Subcutaneous adipose tissue (tissue), 4 donors: ENCODE data around the gene AVPR2. TPM values are rescaled to one million over a fixed set of nuclear protein-coding genes. Genes with fewer than 3 reads are reported as not detected.

Source experiments
- total RNA-seq, 4 donors: library from RNA; depleted of rRNA; stranded (reverse); fragments of >200 nt; gene quantifications; one replicate each; pipeline ENCODE4 v1.1.0, GENCODE V29; 2016
- TF ChIP-seq, protein P1 (sequence below): fragments of 450-650 bp; IDR thresholded peaks from one replicate; pipeline ENCODE4 v1.5.1; 2016; ENCODE audit warnings: low read depth, mild to moderate bottlenecking, control low read depth, antibody characterized with exemption, moderate library complexity

The AVPR2 gene
- total RNA-seq, 4 donors from 2014 or later, result 3.4 to 13.9 (median 5.7) TPM

DNA sequence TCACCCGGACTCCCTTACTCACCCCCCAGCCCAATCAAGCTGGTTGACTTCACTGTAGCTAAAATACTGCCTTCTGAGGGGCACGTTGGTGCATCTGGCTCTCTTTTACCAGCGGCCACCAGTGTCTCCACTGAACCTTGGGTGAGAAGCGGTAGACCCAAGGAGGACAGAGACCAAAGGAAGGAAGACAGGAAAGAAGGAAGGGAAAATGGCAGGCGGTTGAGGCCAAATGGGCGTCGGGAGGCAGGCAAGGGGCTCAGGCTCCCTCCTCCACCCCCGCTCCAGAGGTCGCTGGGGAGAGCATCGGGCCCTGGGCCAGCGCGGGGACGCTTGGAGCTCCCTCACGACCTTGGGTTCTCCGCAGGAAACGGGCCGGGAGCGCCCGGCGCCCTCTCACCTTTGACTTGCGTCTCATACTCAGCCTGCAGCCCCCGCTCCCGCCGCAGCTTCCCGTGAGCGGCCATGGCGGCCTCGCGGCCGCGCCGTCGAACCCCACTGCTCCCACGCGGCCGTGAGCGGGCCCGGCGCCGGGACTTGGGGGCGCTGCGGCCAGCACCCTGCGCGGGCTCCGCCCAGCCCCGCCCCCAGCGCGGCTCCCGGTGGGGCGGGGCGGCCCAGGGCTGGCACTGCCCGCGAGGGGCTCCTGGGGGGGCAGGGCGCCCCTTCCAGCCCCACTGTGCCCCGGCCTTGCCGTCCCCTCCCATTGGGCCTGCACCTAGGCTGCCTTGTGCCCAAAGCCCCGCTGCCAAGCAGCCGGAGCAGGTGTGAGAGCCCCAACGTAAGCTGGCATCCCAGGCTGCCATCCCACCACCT is 21.5 kb downstream of the AVPR2 start, which contains the start of gene ARHGAP4:
Gene ARHGAP4 (minus strand): TSS at position 526 of the 813 bp plus-strand sequence. CDS start 62 bp downstream, at position 464.
- TF ChIP-seq, protein P1, sequence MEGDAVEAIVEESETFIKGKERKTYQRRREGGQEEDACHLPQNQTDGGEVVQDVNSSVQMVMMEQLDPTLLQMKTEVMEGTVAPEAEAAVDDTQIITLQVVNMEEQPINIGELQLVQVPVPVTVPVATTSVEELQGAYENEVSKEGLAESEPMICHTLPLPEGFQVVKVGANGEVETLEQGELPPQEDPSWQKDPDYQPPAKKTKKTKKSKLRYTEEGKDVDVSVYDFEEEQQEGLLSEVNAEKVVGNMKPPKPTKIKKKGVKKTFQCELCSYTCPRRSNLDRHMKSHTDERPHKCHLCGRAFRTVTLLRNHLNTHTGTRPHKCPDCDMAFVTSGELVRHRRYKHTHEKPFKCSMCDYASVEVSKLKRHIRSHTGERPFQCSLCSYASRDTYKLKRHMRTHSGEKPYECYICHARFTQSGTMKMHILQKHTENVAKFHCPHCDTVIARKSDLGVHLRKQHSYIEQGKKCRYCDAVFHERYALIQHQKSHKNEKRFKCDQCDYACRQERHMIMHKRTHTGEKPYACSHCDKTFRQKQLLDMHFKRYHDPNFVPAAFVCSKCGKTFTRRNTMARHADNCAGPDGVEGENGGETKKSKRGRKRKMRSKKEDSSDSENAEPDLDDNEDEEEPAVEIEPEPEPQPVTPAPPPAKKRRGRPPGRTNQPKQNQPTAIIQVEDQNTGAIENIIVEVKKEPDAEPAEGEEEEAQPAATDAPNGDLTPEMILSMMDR, result no peak

DNA sequence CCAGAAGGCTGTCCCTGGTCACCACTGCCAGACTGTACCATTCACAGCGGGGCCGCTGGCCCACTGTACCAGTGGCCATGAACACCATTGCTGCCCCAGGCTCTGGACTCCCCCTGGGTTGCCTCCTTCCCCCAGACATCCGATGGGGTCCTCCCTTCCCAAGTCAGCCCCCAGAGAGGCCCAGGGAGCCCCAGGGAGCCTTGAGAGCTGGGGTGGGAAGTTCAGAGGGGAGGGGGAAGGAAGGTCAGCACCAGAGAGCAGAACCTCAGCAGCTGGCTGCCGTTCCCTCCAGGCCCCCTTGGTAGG is 22.0 kb downstream of the AVPR2 start:
- TF ChIP-seq, protein P1, result no peak

DNA sequence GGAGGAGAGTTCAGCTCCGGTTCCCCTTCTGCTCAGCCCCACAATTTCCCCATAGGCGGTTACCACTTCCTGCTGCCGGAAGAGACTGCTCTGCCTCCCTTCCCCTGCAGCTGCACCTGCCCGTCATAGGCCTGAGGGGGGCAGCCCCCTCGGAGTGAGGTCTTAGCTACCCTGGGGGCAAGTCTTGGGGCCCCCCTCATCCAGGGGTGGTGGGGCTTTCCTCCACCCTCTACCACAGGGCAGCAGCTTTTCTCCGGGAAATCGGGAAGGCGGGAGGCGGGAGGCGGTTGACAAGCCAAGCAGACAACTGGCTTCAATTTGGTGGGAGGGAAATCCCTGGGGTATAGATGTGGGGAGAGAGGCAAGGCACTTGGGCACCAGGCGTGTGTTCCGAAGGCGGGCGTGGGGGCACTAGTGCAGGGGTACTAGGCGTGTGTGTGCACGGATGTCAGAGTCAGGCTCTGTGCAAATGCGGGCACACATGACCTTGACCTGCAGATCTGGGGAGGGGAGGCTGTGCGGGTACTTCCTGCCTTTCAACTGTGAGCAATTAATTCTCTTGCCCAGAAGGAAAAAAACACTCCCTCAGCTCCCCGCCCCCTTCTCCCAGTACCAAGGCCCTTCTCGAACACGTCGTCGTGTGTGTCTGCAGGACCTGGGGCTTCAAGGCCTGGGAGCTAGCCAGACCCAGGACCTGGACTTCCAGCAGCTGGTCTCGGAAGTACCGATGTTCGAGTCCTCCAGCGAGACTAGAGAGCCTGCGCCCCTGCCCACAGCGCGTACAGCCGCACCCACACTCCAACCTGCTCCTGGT is 22.6 kb downstream of the AVPR2 start:
- TF ChIP-seq, protein P1, result no peak

- TF ChIP-seq, protein P1, result no peak
Measured at GRCh38 chrX:153927672-153927921, 23.1 kb downstream of the AVPR2 start.

DNA sequence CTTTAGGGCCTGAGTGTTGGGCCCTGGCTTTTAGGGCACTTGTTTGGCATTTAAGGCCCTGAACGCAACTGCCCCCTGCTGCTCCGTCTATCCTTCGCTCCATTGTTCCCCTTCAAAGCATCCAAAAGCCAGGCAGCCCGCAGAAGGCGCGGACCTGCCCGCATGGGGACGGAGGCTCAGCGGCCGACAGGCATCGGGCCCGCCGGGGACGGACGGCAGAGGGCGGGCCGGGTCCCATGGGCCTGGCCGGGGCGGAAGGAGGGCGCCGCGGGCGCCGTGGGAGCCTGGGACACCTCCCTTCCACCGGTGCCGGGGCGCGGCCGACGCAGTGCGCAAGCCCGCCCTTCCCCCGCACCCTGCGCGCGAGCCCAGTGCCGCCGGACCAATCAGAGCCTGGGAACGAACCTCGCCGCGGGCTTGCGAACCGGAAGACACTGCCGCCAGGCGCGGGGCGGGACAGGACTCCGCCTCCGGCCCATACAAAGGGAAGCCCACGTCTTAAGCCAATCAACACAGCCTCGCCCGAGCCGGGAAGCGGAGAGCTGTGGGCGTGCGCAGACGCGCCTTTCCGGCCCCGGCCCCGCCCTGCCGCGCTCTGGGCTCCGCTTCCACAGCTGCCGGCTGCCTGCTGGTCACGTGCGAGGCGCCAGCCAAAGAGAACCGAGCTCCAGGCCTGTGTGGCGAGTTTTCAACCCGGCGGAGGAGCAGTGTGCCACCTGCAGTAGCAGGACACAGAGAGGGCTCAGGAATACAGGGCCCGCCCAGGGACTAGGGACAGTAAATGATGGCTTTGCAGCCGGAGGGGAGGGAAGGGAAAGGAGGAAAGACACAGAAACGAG is 23.7 kb downstream of the AVPR2 start:
- TF ChIP-seq, protein P1, result no peak

- TF ChIP-seq, protein P1, result no peak
Measured at GRCh38 chrX:153928846-153929245, 24.4 kb downstream of the AVPR2 start.

DNA sequence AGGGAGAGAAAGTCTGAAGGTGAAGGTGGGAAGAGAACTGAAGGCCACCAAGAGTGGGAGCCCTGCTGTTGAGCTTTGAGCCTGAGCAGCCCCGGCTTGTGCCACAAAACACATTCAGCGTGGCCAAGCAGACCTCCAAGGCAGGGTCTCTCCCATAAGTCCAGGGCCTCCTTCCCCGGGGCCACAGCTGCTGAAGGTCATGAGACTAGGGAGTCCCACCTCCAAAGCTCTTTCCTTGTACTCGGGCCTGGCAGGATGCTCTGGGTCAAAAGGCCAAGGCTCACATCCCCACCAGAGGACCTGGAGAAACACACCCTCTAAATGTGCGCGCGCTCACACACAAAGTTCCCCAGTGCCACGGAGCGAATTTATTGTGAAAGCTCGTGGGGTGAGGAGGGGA is 25.1 kb downstream of the AVPR2 start:
- TF ChIP-seq, protein P1, result no peak
